ENCODE measurements around the gene AHCYL1. TPM values are rescaled to one million over a fixed set of nuclear protein-coding genes. Genes with fewer than 3 reads are reported as not detected.

The AHCYL1 gene
- polyA plus RNA-seq, 1 experiment, result 133 TPM

- no peak for TF ChIP-seq CTCF (IDR thresholded peaks at IDR 0.05; ENCODE audit: low read depth, low read length)
- DNase-seq (ENCODE audit: low read depth, low spot score), result no peak
- Histone ChIP-seq H3K27ac (ENCODE audit: low read depth, low read length) (no peak overlapping the region), H3K27me3 (ENCODE audit: control insufficient read depth, insufficient read depth, low read length) (no peaks in the 10 kb centered on the region), H3K4me3 (ENCODE audit: low read depth, low read length) (no peak overlapping the region), H3K9me3 (ENCODE audit: control insufficient read depth, insufficient read depth, low read length) (no peaks in the 10 kb centered on the region)
- ChIA-PET POLR2A (no interaction called here), CTCF (interaction anchor here (1.9 kb wide), 1 partner anchor 226 kb away, joined by 4 read pairs; no protein-coding TSS in a partner anchor)
Measured at GRCh38 chr1:110002695-110003094, 18.1 kb downstream of the AHCYL1 start.

GRCh38 chr1:110003747-110004428 is 19.3 kb downstream of the AHCYL1 start:
- no peaks in the 10 kb centered on the region for H3K9me3 ChIP-seq (ENCODE audit: control insufficient read depth, insufficient read depth, low read length)
- CTCF ChIA-PET, result interaction anchor here (0.6 to 1.1 kb wide), 3 partner anchors 19 to 364 kb away, joined by 3 to 6 read pairs (median 3); partner anchors contain the start of gene AHCYL1
- no peaks in the 10 kb centered on the region for H3K27me3 ChIP-seq (ENCODE audit: control insufficient read depth, insufficient read depth, low read length)
- no peak for TF ChIP-seq CTCF (IDR thresholded peaks at IDR 0.05; ENCODE audit: low read depth, low read length)
- peak; percentile 97 for DNase-seq (ENCODE audit: low read depth, low spot score)
- H3K4me3 ChIP-seq (ENCODE audit: low read depth, low read length), result peak overlapping the region; percentile 57
- POLR2A ChIA-PET, result interaction anchor here (1.4 kb wide), 1 partner anchor 19 kb away, joined by 11 read pairs; the partner anchor contains the start of gene AHCYL1
- peak overlapping the region; percentile 90 for H3K27ac ChIP-seq (ENCODE audit: low read depth, low read length)

GRCh38 chr1:110004583-110004982 is 20.0 kb downstream of the AHCYL1 start:
- Histone ChIP-seq H3K4me3 (ENCODE audit: low read depth, low read length) (peak overlapping the region; percentile 57), H3K27ac (ENCODE audit: low read depth, low read length) (peak overlapping the region; percentile 90), H3K27me3 (ENCODE audit: control insufficient read depth, insufficient read depth, low read length) (no peaks in the 10 kb centered on the region), H3K9me3 (ENCODE audit: control insufficient read depth, insufficient read depth, low read length) (no peaks in the 10 kb centered on the region)
- no peak for DNase-seq (ENCODE audit: low read depth, low spot score)
- ChIA-PET POLR2A (interaction anchor here (1.4 kb wide), 1 partner anchor 20 kb away, joined by 11 read pairs; the partner anchor contains the start of gene AHCYL1), CTCF (interaction anchor here (1.1 to 8.1 kb wide), 3 partner anchors 20 to 228 kb away, joined by 6 to 118 read pairs (median 28); partner anchors contain the start of gene AHCYL1)
- no peak for TF ChIP-seq CTCF (IDR thresholded peaks at IDR 0.05; ENCODE audit: low read depth, low read length)

GRCh38 chr1:110005971-110006370 is 21.4 kb downstream of the AHCYL1 start:
- TF ChIP-seq CTCF (IDR thresholded peaks at IDR 0.05; ENCODE audit: low read depth, low read length), result no peak
- ChIA-PET POLR2A (interaction anchor here (0.9 to 1.2 kb wide), 2 partner anchors 21 to 27 kb away, joined by 3 to 5 read pairs; partner anchors contain the start of gene AHCYL1), CTCF (interaction anchor here (1.1 to 8.1 kb wide), 5 partner anchors 22 to 460 kb away, joined by 4 to 118 read pairs (median 6); partner anchors contain the start of gene AHCYL1)
- DNase-seq (ENCODE audit: low read depth, low spot score), result peak; percentile 34
- no peaks in the 10 kb centered on the region for H3K9me3 ChIP-seq (ENCODE audit: control insufficient read depth, insufficient read depth, low read length)
- H3K4me3 ChIP-seq (ENCODE audit: low read depth, low read length), result peak overlapping the region; percentile 29
- H3K27ac ChIP-seq (ENCODE audit: low read depth, low read length), result no peak overlapping the region
- no peaks in the 10 kb centered on the region for H3K27me3 ChIP-seq (ENCODE audit: control insufficient read depth, insufficient read depth, low read length)

GRCh38 chr1:110006516-110006915 is 22.0 kb downstream of the AHCYL1 start:
- no peak for DNase-seq (ENCODE audit: low read depth, low spot score)
- Histone ChIP-seq H3K4me3 (ENCODE audit: low read depth, low read length) (no peak overlapping the region), H3K27ac (ENCODE audit: low read depth, low read length) (no peak overlapping the region), H3K27me3 (ENCODE audit: control insufficient read depth, insufficient read depth, low read length) (no peaks in the 10 kb centered on the region), H3K9me3 (ENCODE audit: control insufficient read depth, insufficient read depth, low read length) (no peaks in the 10 kb centered on the region)
- ChIA-PET POLR2A (no interaction called here), CTCF (interaction anchor here (1.4 to 8.1 kb wide), 4 partner anchors 22 to 367 kb away, joined by 6 to 118 read pairs (median 18); partner anchors contain the start of gene AHCYL1)
- no peak for TF ChIP-seq CTCF (IDR thresholded peaks at IDR 0.05; ENCODE audit: low read depth, low read length)

Data from AG04450 (cell line).